Measurements from ENCODE around the gene WWOX.

WWOX gene

GRCh38 chr16:78413651-78414050, 314.2 kb downstream of the WWOX start:
- DNase-seq: no peak

GRCh38 chr16:78415013-78415412, 315.6 kb downstream of the WWOX start:
- DNase-seq: no peak

- DNase-seq: no peak
Observed at GRCh38 chr16:78415669-78416068, 316.2 kb downstream of the WWOX start.

- no peak for DNase-seq
Observed at GRCh38 chr16:78416400-78416799, 316.9 kb downstream of the WWOX start.

- DNase-seq: no peak
Observed at GRCh38 chr16:78421181-78421708, 321.8 kb downstream of the WWOX start.

- no peak for DNase-seq
Observed at GRCh38 chr16:78425281-78425680, 325.8 kb downstream of the WWOX start.

- DNase-seq: no peak
Observed at GRCh38 chr16:78425891-78426510, 326.5 kb downstream of the WWOX start.

GRCh38 chr16:78428193-78428592, 328.7 kb downstream of the WWOX start:
- DNase-seq: peak in 1 of 2 donors; percentile 61

- DNase-seq: no peak
Observed at GRCh38 chr16:78430281-78430680, 330.8 kb downstream of the WWOX start.

GRCh38 chr16:78431004-78431670, 331.7 kb downstream of the WWOX start:
- DNase-seq: no peak

- no peak for DNase-seq
Observed at GRCh38 chr16:78431701-78432100, 332.2 kb downstream of the WWOX start.

- no peak for DNase-seq
Observed at GRCh38 chr16:78432451-78432850, 333.0 kb downstream of the WWOX start.

- DNase-seq: no peak
Observed at GRCh38 chr16:78433116-78433515, 333.7 kb downstream of the WWOX start.

GRCh38 chr16:78434401-78434800, 334.9 kb downstream of the WWOX start:
- no peak for DNase-seq

GRCh38 chr16:78435260-78435659, 335.8 kb downstream of the WWOX start:
- no peak for DNase-seq

- no peak for DNase-seq
Observed at GRCh38 chr16:78436023-78436422, 336.6 kb downstream of the WWOX start.

GRCh38 chr16:78436846-78437245, 337.4 kb downstream of the WWOX start:
- DNase-seq: no peak

GRCh38 chr16:78437352-78437968, 338.0 kb downstream of the WWOX start:
- peak in 1 of 2 donors; percentile 43 for DNase-seq

- DNase-seq: no peak
Observed at GRCh38 chr16:78438219-78438618, 338.8 kb downstream of the WWOX start.

GRCh38 chr16:78438632-78439031, 339.2 kb downstream of the WWOX start:
- DNase-seq: no peak

GRCh38 chr16:78439646-78440045, 340.2 kb downstream of the WWOX start:
- no peak for DNase-seq

- DNase-seq: no peak
Observed at GRCh38 chr16:78441298-78441697, 341.8 kb downstream of the WWOX start.

GRCh38 chr16:78443542-78444364, 344.3 kb downstream of the WWOX start:
- no peak for DNase-seq

All from bone marrow (tissue), 2 donors.